Breast epithelium (tissue), 3 donors: Measurements from ENCODE around the gene HMGXB4.

Experiments
- CTCF ChIP-seq, 3 donors: fragments of 450-650 bp; IDR thresholded peaks; one replicate each; pipeline ENCODE4 v1.5.1; 2016 to 2017; ENCODE audit warnings: antibody characterized with exemption in 3 of 3, mild to moderate bottlenecking in 3 of 3, moderate library complexity in 3 of 3
- POLR2A ChIP-seq: fragments of 450-650 bp; IDR thresholded peaks from one replicate; pipeline ENCODE4 v1.6.1; 2016; ENCODE audit warnings: antibody characterized with exemption, mild to moderate bottlenecking, moderate library complexity
- POLR2AphosphoS5 ChIP-seq, 3 donors: sonication (generic); formaldehyde crosslinking; IDR thresholded peaks; one replicate each; pipeline ENCODE4 v1.6.1; 2017; ENCODE audit warnings: antibody characterized with exemption in 3 of 3

GRCh38 chr22:35258191-35258988 is 1.1 kb downstream of the HMGXB4 start:
- TF ChIP-seq POLR2AphosphoS5 (IDR thresholded peaks at IDR 0.05), result no peak
- TF ChIP-seq CTCF (IDR thresholded peaks at IDR 0.05), result no peak
- no peak for TF ChIP-seq POLR2A
